ENCODE results near the gene GALT. TPM values are rescaled to one million over a fixed set of nuclear protein-coding genes. Genes with fewer than 3 reads are reported as not detected.

GALT gene
- total RNA-seq, 2 donors from 2014 or later: 37.8 to 45.6 TPM

GRCh38 chr9:34606190-34606589 lies 40.3 kb upstream of the GALT start:
- no peak overlapping the region for H3K27ac ChIP-seq
- H3K27me3 ChIP-seq: no peaks in the 10 kb centered on the region
- H3K36me3 ChIP-seq: no peaks in the 10 kb centered on the region
- H3K4me3 ChIP-seq: no peak overlapping the region
- no peak for TF ChIP-seq CTCF (IDR thresholded peaks at IDR 0.05)
- no peak for DNase-seq
- no peak overlapping the region for H3K9ac ChIP-seq (ENCODE audit: low read depth in 2 of 2, low read length in 2 of 2)
- no peaks in the 10 kb centered on the region for H3K9me3 ChIP-seq
- intact Hi-C loops (cut with DNase I): no loop called here
- H3K4me1 ChIP-seq: no peaks in the 10 kb centered on the region

DNA sequence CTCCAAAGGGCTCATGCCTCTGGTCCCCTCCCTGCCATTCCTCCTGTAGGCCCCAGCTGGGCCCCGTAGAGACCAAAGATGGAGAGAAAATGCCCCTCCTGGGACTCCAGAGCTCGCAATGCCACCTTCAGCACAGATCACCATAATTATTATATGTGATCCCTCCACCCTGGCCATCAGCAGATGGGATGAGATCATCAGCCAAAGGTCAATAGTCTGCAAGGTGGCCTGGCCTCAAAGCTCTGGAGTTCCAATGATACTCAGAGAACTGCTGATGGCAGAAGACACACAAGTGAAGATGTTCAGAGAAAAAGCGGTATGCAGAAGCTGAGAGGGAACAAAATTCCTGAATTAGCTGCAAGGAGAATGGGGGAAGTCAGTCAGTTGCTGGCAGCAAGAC lies 39.6 kb upstream of the GALT start:
- TF ChIP-seq CTCF (IDR thresholded peaks at IDR 0.05): no peak
- H3K27me3 ChIP-seq: no peaks in the 10 kb centered on the region
- no peak overlapping the region for H3K9ac ChIP-seq (ENCODE audit: low read depth in 2 of 2, low read length in 2 of 2)
- H3K4me1 ChIP-seq: no peaks in the 10 kb centered on the region
- DNase-seq: no peak
- no peak overlapping the region for H3K4me3 ChIP-seq
- H3K9me3 ChIP-seq: no peaks in the 10 kb centered on the region
- H3K36me3 ChIP-seq: no peaks in the 10 kb centered on the region
- intact Hi-C loops (cut with DNase I): no loop called here
- H3K27ac ChIP-seq: no peak overlapping the region

- no peak overlapping the region for H3K27ac ChIP-seq
- no peak overlapping the region for H3K4me3 ChIP-seq
- intact Hi-C loops (cut with DNase I): no loop called here
- no peak overlapping the region for H3K9ac ChIP-seq (ENCODE audit: low read depth in 2 of 2, low read length in 2 of 2)
- H3K27me3 ChIP-seq: no peaks in the 10 kb centered on the region
- DNase-seq: no peak
- no peaks in the 10 kb centered on the region for H3K9me3 ChIP-seq
- no peaks in the 10 kb centered on the region for H3K36me3 ChIP-seq
- TF ChIP-seq CTCF (IDR thresholded peaks at IDR 0.05): no peak
- no peaks in the 10 kb centered on the region for H3K4me1 ChIP-seq
Measured at GRCh38 chr9:34607331-34607730, 39.1 kb upstream of the GALT start.

GRCh38 chr9:34610434-34611206 lies 35.9 kb upstream of the GALT start:
- Histone ChIP-seq H3K9me3 (no peaks in the 10 kb centered on the region), H3K36me3 (no peaks in the 10 kb centered on the region), H3K27me3 (no peaks in the 10 kb centered on the region), H3K4me3 (peak overlapping the region; percentile 60), H3K4me1 (no peaks in the 10 kb centered on the region), H3K9ac (ENCODE audit: low read depth in 2 of 2, low read length in 2 of 2) (peak overlapping the region; percentile 50 to 84), H3K27ac (no peak overlapping the region)
- TF ChIP-seq CTCF (IDR thresholded peaks at IDR 0.05): no peak
- DNase-seq: no peak
- intact Hi-C loops (cut with DNase I): no loop called here

GRCh38 chr9:34611251-34611810 lies 35.1 kb upstream of the GALT start:
- intact Hi-C loops (cut with DNase I): no loop called here
- TF ChIP-seq CTCF (IDR thresholded peaks at IDR 0.05): no peak
- no peak for DNase-seq

More at GRCh38 chr9:34611251-34611810, 35.1 kb upstream of the GALT start:
- H3K27me3 ChIP-seq: no peaks in the 10 kb centered on the region
- no peaks in the 10 kb centered on the region for H3K4me1 ChIP-seq
- peak overlapping the region; percentile 84 to 89 for H3K9ac ChIP-seq (ENCODE audit: low read depth in 2 of 2, low read length in 2 of 2)
- H3K4me3 ChIP-seq: peak overlapping the region; percentile 60
- H3K27ac ChIP-seq: peak overlapping the region; percentile 73
- H3K9me3 ChIP-seq: no peaks in the 10 kb centered on the region
- H3K36me3 ChIP-seq: no peaks in the 10 kb centered on the region

All from colonic mucosa (tissue), 4 donors.